HCT116 (cell line): ENCODE measurements around the gene GMEB2. TPM values are rescaled to one million over a fixed set of nuclear protein-coding genes. Genes with fewer than 3 reads are reported as not detected.

Experiments
- ATAC-seq: fragments of 200-7000 bp; cut with Tn5 transposase; 2 replicates; pipeline ENCODE4 v1.9.1; 2020; ENCODE audit warnings: mild to moderate bottlenecking, moderate library complexity
- BruUV-seq: library from RNA; stranded (reverse); fragments of 400-500 nt; replicated peaks from 2 replicates; lab custom pipeline; 2021; lab: Mats Ljungman, UMichigan
- CTCF ChIA-PET: fragments of 300-600 bp; sonication (Branson Sonifier 250); formaldehyde crosslinking; loops from one replicate; lab custom pipeline; 2021; ENCODE audit warnings: antibody characterized with exemption; lab: Charles Lee
- POLR2A ChIA-PET: fragments of 300-600, 350-600 bp; sonication (Branson Sonifier 250); formaldehyde crosslinking; loops from one replicate; lab custom pipeline; 2021; ENCODE audit warnings: antibody characterized with exemption; lab: Charles Lee
- RAD21 ChIA-PET, 2 experiments: fragments of 300-600 bp; sonication (Branson Sonifier 250); formaldehyde crosslinking; loops; one replicate each; lab custom pipeline; 2023; ENCODE audit warnings: low total read pairs in 2 of 2; ENCODE audit not compliant: uncharacterized antibody in 2 of 2, unreplicated experiment in 2 of 2, low non-redundant PET in 1 of 2; lab: Charles Lee
- DNase-seq: peaks from one replicate; pipeline ENCODE4 v3.0.0-alpha.2; 2010; ENCODE audit warnings: low read depth, low spot score
- H2AFZ ChIP-seq: fragments of 200-600 bp; shearing (Covaris generic), sonication (generic); 2 replicates; pipeline ENCODE4 v1.6.1; 2017; ENCODE audit warnings: low read depth, mixed run types, mixed read lengths, antibody characterized with exemption, low read length; ENCODE audit not compliant: poor library complexity, severe bottlenecking
- H3K27ac ChIP-seq: 2 replicates; pipeline ENCODE4 v1.5.1; 2012; ENCODE audit warnings: low read depth, low read length
- H3K27me3 ChIP-seq: fragments of 200-600 bp; sonication (generic); 2 replicates; pipeline ENCODE4 v1.6.1; 2016; ENCODE audit warnings: mixed run types, low read length, mixed read lengths; ENCODE audit not compliant: insufficient read depth
- H3K36me3 ChIP-seq, 2 experiments: fragments of 200-500 bp in 1 of 2; fragments of 200-600 bp in 1 of 2; sonication (Bioruptor generic) in 1 of 2; sonication (generic) in 1 of 2; 2 replicates each; pipeline versions ENCODE4 v1.5.1 to v1.6.1; 2014 to 2016; ENCODE audit warnings: low read length in 2 of 2, inconsistent platforms in 1 of 2, mixed read lengths in 1 of 2, mixed run types in 1 of 2; ENCODE audit not compliant: insufficient read depth in 2 of 2, control insufficient read depth in 1 of 2
- H3K4me1 ChIP-seq, 2 experiments: fragments of 200-600 bp in 1 of 2; sonication (generic) in 1 of 2; 2 replicates each; pipeline versions ENCODE4 v1.5.1 to v1.6.1; 2012 to 2017; ENCODE audit warnings: low read length in 2 of 2, inconsistent platforms in 1 of 2, mild to moderate bottlenecking in 1 of 2, mixed read lengths in 1 of 2, mixed run types in 1 of 2, moderate library complexity in 1 of 2; ENCODE audit not compliant: insufficient read depth in 2 of 2, control insufficient read depth in 1 of 2
- H3K4me2 ChIP-seq: fragments of 200-600 bp; sonication (generic); 2 replicates; pipeline ENCODE4 v1.6.1; 2017; ENCODE audit warnings: mixed run types, low read length, mixed read lengths
- H3K4me3 ChIP-seq, 2 experiments: fragments of 200-600 bp in 1 of 2; sonication (generic) in 1 of 2; replicated peaks in 1 of 2; 2 replicates each; pipeline ENCODE4 v1.5.1; 2011 to 2016; ENCODE audit warnings: low read length in 2 of 2, control low read depth in 1 of 2, low read depth in 1 of 2, mild to moderate bottlenecking in 1 of 2, mixed read lengths in 1 of 2, mixed run types in 1 of 2
- H3K79me2 ChIP-seq: fragments of 200-600 bp; sonication (generic); 2 replicates; pipeline ENCODE4 v1.6.1; 2017; ENCODE audit warnings: mild to moderate bottlenecking, mixed run types, low read length, moderate library complexity, mixed read lengths; ENCODE audit not compliant: insufficient read depth
- H3K9ac ChIP-seq: fragments of 200-600 bp; sonication (generic); 2 replicates; pipeline ENCODE4 v1.6.1; 2016; ENCODE audit warnings: low read length, mixed read lengths
- H3K9me2 ChIP-seq: fragments of 200-600 bp; sonication (generic), shearing (Covaris generic); 2 replicates; pipeline ENCODE4 v1.6.1; 2017; ENCODE audit warnings: mixed run types, mild to moderate bottlenecking, moderate library complexity; ENCODE audit not compliant: insufficient read depth
- H3K9me3 ChIP-seq, 2 experiments: fragments of 200-500 bp in 1 of 2; fragments of 200-600 bp in 1 of 2; sonication (Bioruptor generic) in 1 of 2; sonication (generic) in 1 of 2; 2 replicates each; pipeline ENCODE4 v1.6.1; 2014 to 2017; ENCODE audit warnings: low read length in 2 of 2, mixed read lengths in 2 of 2, inconsistent platforms in 1 of 2, low read depth in 1 of 2, mild to moderate bottlenecking in 1 of 2, mixed run types in 1 of 2, moderate library complexity in 1 of 2; ENCODE audit not compliant: control insufficient read depth in 1 of 2, insufficient read depth in 1 of 2
- H4K20me1 ChIP-seq: fragments of 200-600 bp; sonication (generic), shearing (Covaris generic); 2 replicates; pipeline ENCODE4 v1.6.1; 2017; ENCODE audit warnings: mixed run types, mild to moderate bottlenecking, moderate library complexity; ENCODE audit not compliant: insufficient read depth
- ATF3 ChIP-seq: IDR thresholded peaks from 2 replicates; pipeline ENCODE4 v1.6.1; 2012
- CBX3 ChIP-seq: IDR thresholded peaks from 2 replicates; pipeline ENCODE4 v1.6.1; 2012; ENCODE audit warnings: low read depth
- CTCF ChIP-seq, 3 experiments: fragments of 200-600 bp in 1 of 3; sonication (generic) in 1 of 3; IDR thresholded peaks in 2 of 3; conservative IDR thresholded peaks in 1 of 3; 2 replicates each; pipeline ENCODE4 v1.5.1; 2012 to 2017; ENCODE audit warnings: low read depth in 2 of 3, low read length in 2 of 3, antibody characterized with exemption in 1 of 3, borderline replicate concordance in 1 of 3, control low read depth in 1 of 3, mild to moderate bottlenecking in 1 of 3, mixed read lengths in 1 of 3, mixed run types in 1 of 3, moderate library complexity in 1 of 3; ENCODE audit not compliant: insufficient read depth in 1 of 3
- EGR1 ChIP-seq: IDR thresholded peaks from 2 replicates; pipeline ENCODE4 v1.6.1; 2012; ENCODE audit warnings: low read depth
- EZH2phosphoT487 ChIP-seq: fragments of 200-600 bp; IDR thresholded peaks from 2 replicates; pipeline ENCODE4 v1.6.1; 2018; ENCODE audit warnings: antibody characterized with exemption, borderline replicate concordance
- FOSL1 ChIP-seq: IDR thresholded peaks from 2 replicates; pipeline ENCODE4 v1.6.1; 2012; ENCODE audit warnings: low read depth
- JUND ChIP-seq: IDR thresholded peaks from 2 replicates; pipeline ENCODE4 v1.6.1; 2012
- MAX ChIP-seq: IDR thresholded peaks from 2 replicates; pipeline ENCODE4 v1.6.1; 2012
- POLR2AphosphoS5 ChIP-seq: IDR thresholded peaks from 2 replicates; pipeline ENCODE4 v1.6.1; 2011; ENCODE audit warnings: mild to moderate bottlenecking, low read depth, low read length, moderate library complexity
- RAD21 ChIP-seq: IDR thresholded peaks from 2 replicates; pipeline ENCODE4 v1.6.1; 2012; ENCODE audit warnings: low read depth, mild to moderate bottlenecking
- REST ChIP-seq: IDR thresholded peaks from 2 replicates; pipeline ENCODE4 v1.6.1; 2012; ENCODE audit warnings: low read depth
- TCF7L2 ChIP-seq: IDR thresholded peaks from 2 replicates; pipeline ENCODE4 v1.7.0; 2011; ENCODE audit warnings: borderline replicate concordance, inconsistent platforms; ENCODE audit not compliant: insufficient read depth, insufficient read length; ENCODE audit errors: extremely low read depth
- ZFX ChIP-seq: fragments of 450-650 bp; IDR thresholded peaks from 2 replicates; pipeline ENCODE4 v1.6.1; 2017
- intact Hi-C: fragments of 100-400 bp; cut with micrococcal nuclease; formaldehyde crosslinking; loops from 2 replicates; pipeline ENCODE4 v1.10.0; 2022
- total RNA-seq: library from RNA; stranded (reverse); gene quantifications from one replicate; pipeline ENCODE4 v1.2.1, GENCODE V29; 2021; ENCODE audit not compliant: unreplicated experiment

GMEB2 gene
- total RNA-seq, 1 experiment from 2014 or later = 13.9 TPM

- H3K4me2 ChIP-seq = peak overlapping the region; percentile 99
- H3K9ac ChIP-seq = peak overlapping the region; percentile 76
- intact Hi-C loops = loop anchor here (2.0 to 10.0 kb wide), 8 partner anchors 34 to 436 kb away; partner anchors contain the start of genes GMEB2, TNFRSF6B and TPD52L2
- TF ChIP-seq ATF3 = no peak
- TF ChIP-seq REST = no peak
- no peak for TF ChIP-seq EGR1
- peak in 1 of 3 experiments; percentile 31; a peak in 1 of 6 replicates for TF ChIP-seq CTCF (IDR thresholded peaks at IDR 0.05 in 2 of 3, conservative IDR thresholded peaks at IDR 0.05 in 1 of 3; ENCODE audit: borderline replicate concordance in 1 of 3, insufficient read depth in 1 of 3, low read depth in 2 of 3, low read length in 2 of 3)
- no peak for TF ChIP-seq JUND
- peak; percentile 50; the same call in 1 of the 2 replicates for TF ChIP-seq POLR2AphosphoS5
- TF ChIP-seq RAD21 = no peak
- no peak for TF ChIP-seq CBX3
- no peak for TF ChIP-seq TCF7L2
- TF ChIP-seq FOSL1 = no peak
- no peak for TF ChIP-seq MAX
- TF ChIP-seq ZFX = no peak
- TF ChIP-seq EZH2phosphoT487 = no peak
- H3K27me3 ChIP-seq = no peaks in the 10 kb centered on the region
- no peaks in the 10 kb centered on the region for H4K20me1 ChIP-seq
- ChIA-PET RAD21 (interaction anchor here (0.6 to 2.0 kb wide), 18 partner anchors 9 to 538 kb away, joined by 3 to 8 read pairs (median 4); partner anchors contain the start of genes LIME1 (in 1 of the 2), PPDPF (in 1 of the 2) and TPD52L2 (in 1 of the 2)), POLR2A (interaction anchor here (1.0 to 3.3 kb wide), 10 partner anchors 15 to 442 kb away, joined by 3 to 9 read pairs (median 4); partner anchors contain the start of genes PPDPF and TNFRSF6B), CTCF (interaction anchor here (0.6 to 3.3 kb wide), 29 partner anchors 10 to 701 kb away, joined by 3 to 30 read pairs (median 4); partner anchors contain the start of genes ARFRP1, HELZ2, PPDPF and PRPF6)
- BruUV-seq = no TSS peak
- H3K36me3 ChIP-seq = no peaks in the 10 kb centered on the region
- ATAC-seq (peak; percentile 26), DNase-seq (no peak)
- H3K9me2 ChIP-seq = no peaks in the 10 kb centered on the region
- H3K9me3 ChIP-seq = no peaks in the 10 kb centered on the region
- peak overlapping the region; percentile 97 for H3K27ac ChIP-seq
- H3K79me2 ChIP-seq = no peaks in the 10 kb centered on the region
- no peak overlapping the region for H2AFZ ChIP-seq
- H3K4me3 ChIP-seq = peak overlapping the region; percentile 67
- H3K4me1 ChIP-seq = peaks cover 47 to 94% of the 10 kb centered on the region in 2 experiments
These were observed 88.5 kb downstream of the GMEB2 start for GRCh38 chr20:63538204-63539091.
